H9 (cell line): ENCODE results near the gene ROR1. TPM values are rescaled to one million over a fixed set of nuclear protein-coding genes. Genes with fewer than 3 reads are reported as not detected.

ENCODE experiments used
- DNase-seq: peaks from one replicate; pipeline ENCODE4 v3.0.0-alpha.2; 2017
- H2AFZ ChIP-seq: one replicate; pipeline ENCODE4 v1.6.1; 2013; ENCODE audit warnings: mild to moderate bottlenecking, low read length, control low read depth, moderate library complexity
- H2AK5ac ChIP-seq: 2 replicates; pipeline ENCODE4 v1.6.1; 2013; ENCODE audit warnings: low read length, control low read depth, mixed read lengths; ENCODE audit not compliant: insufficient read length
- H2BK120ac ChIP-seq: one replicate; pipeline ENCODE4 v1.6.1; 2013; ENCODE audit warnings: low read depth, mild to moderate bottlenecking, low read length, control low read depth, inconsistent platforms; ENCODE audit not compliant: poor library complexity, severe bottlenecking
- H2BK12ac ChIP-seq: 2 replicates; pipeline ENCODE4 v1.6.1; 2013; ENCODE audit warnings: low read length, control low read depth, mixed read lengths, low read depth; ENCODE audit not compliant: insufficient read length
- H2BK15ac ChIP-seq: 2 replicates; pipeline ENCODE4 v1.6.1; 2013; ENCODE audit warnings: low read depth, low read length, control low read depth
- H2BK20ac ChIP-seq: one replicate; pipeline ENCODE4 v1.6.1; 2013; ENCODE audit warnings: low read depth, mild to moderate bottlenecking, low read length, control low read depth, inconsistent platforms; ENCODE audit not compliant: poor library complexity, severe bottlenecking
- H2BK5ac ChIP-seq: 2 replicates; pipeline ENCODE4 v1.6.1; 2013; ENCODE audit warnings: low read length, control low read depth, mixed read lengths; ENCODE audit not compliant: insufficient read length
- H3K14ac ChIP-seq: 2 replicates; pipeline ENCODE4 v1.6.1; 2013; ENCODE audit warnings: low read length, control low read depth; ENCODE audit not compliant: insufficient read depth
- H3K18ac ChIP-seq: 2 replicates; pipeline ENCODE4 v1.6.1; 2013; ENCODE audit warnings: low read depth, mild to moderate bottlenecking, mixed read lengths, low read length, control low read depth; ENCODE audit not compliant: insufficient read length
- H3K23ac ChIP-seq: 2 replicates; pipeline ENCODE4 v1.6.1; 2013; ENCODE audit warnings: low read length, control low read depth, mixed read lengths, low read depth; ENCODE audit not compliant: insufficient read length
- H3K23me2 ChIP-seq: 2 replicates; pipeline ENCODE4 v1.6.1; 2013; ENCODE audit warnings: low read depth, mild to moderate bottlenecking, mixed read lengths, low read length, control low read depth; ENCODE audit not compliant: insufficient read length, poor library complexity, severe bottlenecking
- H3K27ac ChIP-seq: 2 replicates; pipeline ENCODE4 v1.5.1; 2013; ENCODE audit warnings: low read length, control low read depth, mixed read lengths, low read depth; ENCODE audit not compliant: insufficient read length
- H3K27me3 ChIP-seq: 2 replicates; pipeline ENCODE4 v1.6.1; 2013; ENCODE audit warnings: low read length, control low read depth, inconsistent platforms; ENCODE audit not compliant: insufficient read depth
- H3K4ac ChIP-seq: 2 replicates; pipeline ENCODE4 v1.6.1; 2013; ENCODE audit warnings: low read depth, mild to moderate bottlenecking, control low read depth, inconsistent platforms, low read length, moderate library complexity
- H3K4me1 ChIP-seq: 2 replicates; pipeline ENCODE4 v1.6.1; 2013; ENCODE audit warnings: low read length, control low read depth, inconsistent platforms; ENCODE audit not compliant: insufficient read depth
- H3K4me2 ChIP-seq: 2 replicates; pipeline ENCODE4 v1.6.1; 2013; ENCODE audit warnings: low read length, control low read depth, mixed read lengths; ENCODE audit not compliant: insufficient read length, insufficient read depth
- H3K56ac ChIP-seq: 2 replicates; pipeline ENCODE4 v1.6.1; 2013; ENCODE audit warnings: low read depth, mild to moderate bottlenecking, mixed read lengths, low read length, control low read depth; ENCODE audit not compliant: insufficient read length
- H3K79me1 ChIP-seq: 2 replicates; pipeline ENCODE4 v1.6.1; 2013; ENCODE audit warnings: low read depth, mild to moderate bottlenecking, moderate library complexity, low read length, control low read depth, inconsistent platforms; ENCODE audit not compliant: insufficient read depth, poor library complexity, severe bottlenecking
- H3K79me2 ChIP-seq: 2 replicates; pipeline ENCODE4 v1.6.1; 2013; ENCODE audit warnings: low read length, control low read depth, inconsistent platforms; ENCODE audit not compliant: insufficient read depth
- H3K9ac ChIP-seq: 2 replicates; pipeline ENCODE4 v1.6.1; 2013; ENCODE audit warnings: low read length, control low read depth, mixed read lengths; ENCODE audit not compliant: insufficient read length; ENCODE audit errors: extremely low read depth
- H3K9me3 ChIP-seq: one replicate; pipeline ENCODE4 v1.6.1; 2013; ENCODE audit warnings: low read depth, low read length, inconsistent platforms; ENCODE audit not compliant: control insufficient read depth
- H3T11ph ChIP-seq: one replicate; pipeline ENCODE4 v1.6.1; 2013; ENCODE audit warnings: mild to moderate bottlenecking, low read length, control low read depth, inconsistent platforms
- H4K20me1 ChIP-seq: one replicate; pipeline ENCODE4 v1.6.1; 2013; ENCODE audit not compliant: control insufficient read depth, insufficient read length, insufficient read depth
- H4K5ac ChIP-seq: 2 replicates; pipeline ENCODE4 v1.6.1; 2013; ENCODE audit warnings: low read depth, mild to moderate bottlenecking, mixed read lengths, low read length, control low read depth; ENCODE audit not compliant: insufficient read length
- H4K8ac ChIP-seq: replicated peaks from 2 replicates; pipeline ENCODE4 v1.6.1; 2013; ENCODE audit warnings: low read length, control low read depth, mixed read lengths, low read depth; ENCODE audit not compliant: insufficient read length
- H4K91ac ChIP-seq: 2 replicates; pipeline ENCODE4 v1.6.1; 2013; ENCODE audit warnings: low read depth, mild to moderate bottlenecking, moderate library complexity, mixed read lengths, low read length, control low read depth; ENCODE audit not compliant: insufficient read length
- H3K27ac Mint-ChIP-seq, 3 experiments: 2 replicates in 2 of 3; 3 replicates in 1 of 3; pipeline ENCODE4 v1.8.0; 2020 to 2021; ENCODE audit warnings: mixed read lengths in 3 of 3, mild to moderate bottlenecking in 1 of 3, moderate library complexity in 1 of 3
- H3K27me3 Mint-ChIP-seq: 2 replicates; pipeline ENCODE4 v1.8.0; 2021; ENCODE audit warnings: low read depth, mild to moderate bottlenecking, moderate library complexity, mixed read lengths
- H3K36me3 Mint-ChIP-seq, 3 experiments: 2 replicates in 2 of 3; 3 replicates in 1 of 3; pipeline ENCODE4 v1.8.0; 2020 to 2021; ENCODE audit warnings: low read depth in 3 of 3, mixed read lengths in 3 of 3; ENCODE audit not compliant: insufficient read depth in 1 of 3
- H3K4me1 Mint-ChIP-seq, 2 experiments: 2 replicates each; pipeline ENCODE4 v1.8.0; 2020; ENCODE audit warnings: mixed read lengths in 2 of 2
- H3K4me3 Mint-ChIP-seq, 2 experiments: 2 replicates in 1 of 2; 3 replicates in 1 of 2; pipeline ENCODE4 v1.8.0; 2020 to 2021; ENCODE audit warnings: mild to moderate bottlenecking in 2 of 2, mixed read lengths in 2 of 2, moderate library complexity in 1 of 2
- H3K9me3 Mint-ChIP-seq, 2 experiments: 2 replicates in 1 of 2; 3 replicates in 1 of 2; pipeline ENCODE4 v1.8.0; 2020; ENCODE audit warnings: mild to moderate bottlenecking in 2 of 2, mixed read lengths in 2 of 2, moderate library complexity in 1 of 2
- CTCF ChIP-seq: fragments of 200-600 bp; sonication (generic); conservative IDR thresholded peaks from 3 replicates; pipeline ENCODE4 v1.8.0; 2021; ENCODE audit warnings: antibody characterized with exemption, mild to moderate bottlenecking
- WGBS: extraction: QIAGEN DNeasy Blood & Tissue Kit; methylation state at CpG from one replicate; pipeline ENCODE4 v1.1.7; 2013; ENCODE audit warnings: missing lambda C conversion rate, low lambda C conversion rate, mixed read lengths; ENCODE audit not compliant: insufficient read length; ENCODE audit errors: extremely low coverage; 5-methylcytosine and 5-hydroxymethylcytosine counted together
- total RNA-seq: library from RNA; stranded (reverse); gene quantifications from 2 replicates; pipeline ENCODE4 v1.2.1, GENCODE V29; 2021

Gene ROR1
- total RNA-seq, 1 experiment from 2014 or later, result 75.9 TPM

- no peak overlapping the region for H2AFZ ChIP-seq
- Mint-ChIP-seq H3K4me1 (peaks cover 0 to 18% of the 10 kb centered on the region in 2 experiments; a peak in 2 of 4 replicates), H3K36me3 (no peaks in the 10 kb centered on the region; a peak in 1 of 7 replicates), H3K27ac (peak overlapping the region in 1 of 3 experiments; percentile 48; a peak in 2 of 7 replicates), H3K9me3 (no peaks in the 10 kb centered on the region), H3K27me3 (no peaks in the 10 kb centered on the region), H3K4me3 (no peak overlapping the region)
- H3K4ac ChIP-seq, result no peak overlapping the region
- H3K4me2 ChIP-seq, result no peak overlapping the region
- H2BK20ac ChIP-seq, result no peak overlapping the region
- H4K20me1 ChIP-seq, result no peaks in the 10 kb centered on the region
- no peak overlapping the region for H2BK12ac ChIP-seq
- H3K79me2 ChIP-seq, result peaks cover 8% of the 10 kb centered on the region; the same call in 1 of the 2 replicates
- H3K27ac ChIP-seq, result no peak overlapping the region
- no peak overlapping the region for H3K14ac ChIP-seq
- no peak for TF ChIP-seq CTCF
- H3K18ac ChIP-seq, result no peak overlapping the region
- H4K91ac ChIP-seq, result no peak overlapping the region
- H3K27me3 ChIP-seq, result no peaks in the 10 kb centered on the region
- WGBS, result no CpG with 5 or more reads among the region's 3 CpGs
- no peak overlapping the region for H3K9ac ChIP-seq
- no peak for DNase-seq
- H2AK5ac ChIP-seq, result no peak overlapping the region
- no peaks in the 10 kb centered on the region for H3K23me2 ChIP-seq
- no peak overlapping the region for H4K5ac ChIP-seq
- H2BK15ac ChIP-seq, result no peak overlapping the region
- no peak overlapping the region for H2BK120ac ChIP-seq
- no peak overlapping the region for H4K8ac ChIP-seq
- no peak overlapping the region for H3K23ac ChIP-seq
- peaks cover 14% of the 10 kb centered on the region for H3K79me1 ChIP-seq
- no peak overlapping the region for H3T11ph ChIP-seq
- H2BK5ac ChIP-seq, result no peak overlapping the region
- no peaks in the 10 kb centered on the region; the same call in 1 of the 2 replicates for H3K4me1 ChIP-seq
- H3K56ac ChIP-seq, result no peak overlapping the region
- no peaks in the 10 kb centered on the region for H3K9me3 ChIP-seq
Measured at GRCh38 chr1:63937461-63938022, 163.7 kb downstream of the ROR1 start.
